Common myeloid progenitor, CD34-positive (primary cell): ENCODE data around the gene SFTPA2.
"Not testable (repeated sequence)": the region's sequence is repeated elsewhere in the genome, so short reads cannot be mapped to it uniquely, and the experiment has no call there.

Source experiments
- CTCF ChIA-PET: fragments of 350-600 bp; sonication (Branson Sonifier 250); formaldehyde crosslinking; loops from one replicate; lab custom pipeline; 2021; ENCODE audit warnings: antibody characterized with exemption; lab: Charles Lee
- POLR2A ChIA-PET: fragments of 350-600 bp; sonication (Branson Sonifier 250); formaldehyde crosslinking; loops from one replicate; lab custom pipeline; 2021; ENCODE audit warnings: antibody characterized with exemption; lab: Charles Lee
- DNase-seq, 3 donors: peaks; one replicate each; pipeline versions ENCODE4 v3.0.0 to v3.0.0-alpha.2; 2013
- H3K27ac ChIP-seq, 2 experiments: 1 replicate in 1 of 2; 2 replicates in 1 of 2; pipeline ENCODE4 v1.7.0; 2013; ENCODE audit warnings: inconsistent platforms in 2 of 2, low read length in 2 of 2, mild to moderate bottlenecking in 2 of 2, low read depth in 1 of 2, moderate library complexity in 1 of 2; ENCODE audit not compliant: severe bottlenecking in 2 of 2, insufficient read depth in 1 of 2, poor library complexity in 1 of 2
- H3K27me3 ChIP-seq, 5 experiments: replicated peaks in 2 of 5; 1 replicate in 3 of 5; 2 replicates in 2 of 5; pipeline versions ENCODE4 v1.6.1 to v1.7.0; 2013; ENCODE audit warnings: low read length in 4 of 5, mild to moderate bottlenecking in 2 of 5, moderate library complexity in 2 of 5, inconsistent platforms in 1 of 5; ENCODE audit not compliant: insufficient read depth in 5 of 5, control insufficient read depth in 4 of 5
- H3K36me3 ChIP-seq, 4 experiments: 1 replicate in 2 of 4; 2 replicates in 2 of 4; pipeline versions ENCODE4 v1.6.1 to v1.7.0; 2013; ENCODE audit warnings: low read length in 3 of 4, control low read depth in 1 of 4, mild to moderate bottlenecking in 1 of 4; ENCODE audit not compliant: control insufficient read depth in 4 of 4, insufficient read depth in 4 of 4
- H3K4me1 ChIP-seq, 4 experiments: 1 replicate in 3 of 4; 2 replicates in 1 of 4; pipeline versions ENCODE4 v1.6.1 to v1.7.1; 2013; ENCODE audit warnings: low read length in 3 of 4, mild to moderate bottlenecking in 3 of 4, control low read depth in 1 of 4, inconsistent platforms in 1 of 4, moderate library complexity in 1 of 4; ENCODE audit not compliant: control insufficient read depth in 4 of 4, insufficient read depth in 4 of 4; ENCODE audit errors: control extremely low read depth in 1 of 4
- H3K4me3 ChIP-seq, 7 experiments: 1 replicate in 4 of 7; 2 replicates in 3 of 7; pipeline versions ENCODE4 v1.5.1 to v1.7.0; 2013; ENCODE audit warnings: mild to moderate bottlenecking in 7 of 7, low read length in 6 of 7, moderate library complexity in 6 of 7, inconsistent platforms in 2 of 7, low read depth in 2 of 7, control low read depth in 1 of 7; ENCODE audit not compliant: insufficient read depth in 4 of 7, control insufficient read depth in 1 of 7; ENCODE audit errors: extremely low read depth in 1 of 7
- H3K9me3 ChIP-seq, 5 experiments: 1 replicate in 4 of 5; 2 replicates in 1 of 5; pipeline versions ENCODE4 v1.6.1 to v1.7.1; 2013; ENCODE audit warnings: low read length in 4 of 5, mild to moderate bottlenecking in 2 of 5, inconsistent platforms in 1 of 5, low read depth in 1 of 5, moderate library complexity in 1 of 5; ENCODE audit not compliant: control insufficient read depth in 4 of 5, insufficient read depth in 2 of 5; ENCODE audit errors: control extremely low read depth in 1 of 5
- WGBS: methylation state at CpG from one replicate; pipeline ENCODE4 v1.1.5; 2013; ENCODE audit not compliant: insufficient coverage; 5-methylcytosine and 5-hydroxymethylcytosine counted together

Gene SFTPA2

DNA sequence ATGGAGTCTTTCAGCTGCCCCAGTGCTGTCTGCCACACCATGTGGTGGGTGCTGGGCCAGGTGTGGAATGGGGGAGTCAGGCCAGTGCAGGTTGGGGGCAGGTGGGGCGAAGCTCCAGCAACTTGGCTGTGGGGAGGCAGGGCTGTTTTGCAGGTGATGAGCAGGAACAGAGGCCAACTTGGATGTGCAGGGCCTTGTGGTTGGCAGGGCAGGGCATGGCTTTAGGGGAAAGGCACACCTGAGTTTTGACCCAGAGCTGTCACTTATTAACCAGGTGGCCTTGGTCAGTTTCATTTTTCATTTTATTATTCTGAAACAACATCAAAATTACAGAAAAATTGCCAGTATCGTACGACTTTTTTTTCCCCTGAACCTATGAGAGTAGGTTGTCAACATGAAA, 1.1 kb upstream of the SFTPA2 start:
- no peak for DNase-seq
- no peaks in the 10 kb centered on the region for H3K9me3 ChIP-seq
- WGBS: 100% methylated on average over 3 of the region's 3 CpGs
- no peak overlapping the region for H3K4me3 ChIP-seq
- no peaks in the 10 kb centered on the region for H3K36me3 ChIP-seq
- no peak overlapping the region for H3K27ac ChIP-seq
- POLR2A ChIA-PET: no interaction called here
- CTCF ChIA-PET: interaction anchor here (1.4 kb wide), 1 partner anchor 368 kb away, joined by 3 read pairs; no protein-coding TSS in a partner anchor
- peaks cover 0 to 7% (median 0%) of the 10 kb centered on the region in 5 experiments for H3K27me3 ChIP-seq
- peaks cover 0 to 7% (median 6%) of the 10 kb centered on the region in 4 experiments for H3K4me1 ChIP-seq

DNA sequence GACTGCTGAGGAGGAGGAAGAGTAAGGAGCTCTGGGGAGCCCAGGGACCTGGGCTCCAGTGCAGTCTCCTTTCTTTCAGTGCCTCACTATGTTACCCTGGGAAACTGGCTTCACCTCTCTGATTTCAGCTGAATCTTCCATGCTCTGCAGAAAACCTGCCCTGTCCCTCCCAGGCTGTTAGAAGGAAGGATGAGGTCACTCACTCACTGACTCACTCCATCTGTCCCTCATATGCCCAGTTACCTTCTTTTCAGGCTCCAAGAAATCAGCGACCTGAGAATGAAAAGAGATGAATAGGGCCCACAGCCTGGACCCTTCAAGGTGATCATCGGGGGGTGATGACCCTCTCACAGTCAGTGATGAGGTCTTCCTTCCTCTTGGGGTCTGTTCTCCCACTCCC, 481 bp downstream of the SFTPA2 start:
- no peak overlapping the region for H3K27ac ChIP-seq
- 100% methylated on average over 2 of the region's 2 CpGs for WGBS
- H3K9me3 ChIP-seq: no peaks in the 10 kb centered on the region
- peaks cover 0 to 7% (median 0%) of the 10 kb centered on the region in 5 experiments for H3K27me3 ChIP-seq
- no peaks in the 10 kb centered on the region for H3K36me3 ChIP-seq
- POLR2A ChIA-PET: no interaction called here
- no peak overlapping the region for H3K4me3 ChIP-seq
- no peak for DNase-seq
- peaks cover 0 to 7% (median 6%) of the 10 kb centered on the region in 4 experiments for H3K4me1 ChIP-seq
- CTCF ChIA-PET: interaction anchor here (1.4 kb wide), 1 partner anchor 369 kb away, joined by 3 read pairs; no protein-coding TSS in a partner anchor

DNA sequence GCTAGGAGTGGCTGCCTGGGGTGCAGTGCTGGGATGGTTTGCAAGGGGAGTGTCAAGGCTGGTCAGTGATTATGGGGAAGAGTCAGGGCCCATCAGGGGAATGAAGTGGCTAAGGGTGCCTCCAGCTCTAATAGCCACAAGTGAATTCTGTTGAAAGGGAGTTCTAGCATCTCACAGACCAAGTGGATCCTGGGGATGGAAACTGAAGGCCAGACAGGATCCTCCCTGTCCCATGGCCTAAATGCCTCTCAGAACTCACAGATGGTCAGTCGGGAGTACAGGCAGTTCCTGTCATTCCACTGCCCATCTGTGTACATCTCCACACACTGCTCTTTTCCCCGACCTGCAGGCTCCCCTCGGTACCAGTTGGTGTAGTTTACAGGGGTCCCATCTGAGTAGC, 3.2 kb downstream of the SFTPA2 start:
- H3K27ac ChIP-seq, H3K4me1 ChIP-seq, POLR2A ChIA-PET, H3K27me3 ChIP-seq, H3K36me3 ChIP-seq, DNase-seq, CTCF ChIA-PET, H3K4me3 ChIP-seq, H3K9me3 ChIP-seq: not testable (repeated sequence)
- no CpG with 5 or more reads among the region's 3 CpGs for WGBS

DNA sequence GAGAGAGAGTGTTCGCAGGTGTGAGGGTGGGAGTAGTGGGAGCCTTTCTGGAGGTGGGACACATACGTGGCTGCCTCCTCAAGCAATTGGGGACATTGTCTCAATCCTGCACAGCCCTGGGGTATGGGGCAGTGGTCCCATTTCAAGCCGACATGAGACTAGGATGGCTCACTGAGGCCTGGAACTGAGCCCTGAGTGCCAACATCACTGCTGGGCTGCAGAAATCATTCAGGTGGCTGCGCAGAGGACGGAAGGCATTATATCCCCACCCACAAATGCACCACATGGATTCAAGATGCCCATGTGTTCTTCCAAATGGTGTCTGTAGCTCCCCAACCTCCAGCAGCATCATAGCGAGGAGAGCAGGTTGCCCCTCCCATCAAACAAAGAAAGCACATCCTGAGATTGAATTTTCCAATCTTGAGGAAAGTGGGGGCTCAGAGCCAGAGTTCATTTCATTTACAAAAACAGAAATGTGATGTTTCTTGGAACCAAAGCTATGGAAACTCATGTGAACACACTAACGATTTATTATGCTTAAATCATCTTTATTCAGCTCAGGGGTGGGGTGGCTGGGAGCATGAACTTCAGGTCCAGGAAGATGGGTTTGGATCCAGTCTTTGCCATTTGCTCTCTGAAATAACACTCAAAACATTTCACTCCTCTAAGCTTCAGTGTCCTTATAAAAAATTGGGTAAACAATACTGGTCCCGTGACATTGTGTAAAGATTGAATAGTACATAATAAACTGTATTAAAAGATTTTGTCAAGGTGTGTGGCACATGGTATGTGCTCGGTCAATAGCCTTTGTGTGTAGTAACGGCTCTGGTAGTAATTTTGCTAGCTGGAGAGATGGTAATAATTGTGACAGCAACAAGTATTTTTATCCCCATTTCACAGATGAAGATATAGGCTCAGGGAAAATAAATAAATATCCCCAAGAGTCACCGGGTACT, 4.6 kb downstream of the SFTPA2 start:
- ChIA-PET CTCF (no interaction called here), POLR2A (no interaction called here)
- Histone ChIP-seq H3K36me3 (no peaks in the 10 kb centered on the region), H3K27me3 (peaks cover 0 to 6% (median 0%) of the 10 kb centered on the region in 5 experiments), H3K27ac (no peak overlapping the region), H3K4me3 (no peak overlapping the region), H3K9me3 (no peaks in the 10 kb centered on the region), H3K4me1 (no peaks in the 10 kb centered on the region)
- 93% methylated on average over 6 of the region's 11 CpGs for WGBS
- DNase-seq: no peak

DNA sequence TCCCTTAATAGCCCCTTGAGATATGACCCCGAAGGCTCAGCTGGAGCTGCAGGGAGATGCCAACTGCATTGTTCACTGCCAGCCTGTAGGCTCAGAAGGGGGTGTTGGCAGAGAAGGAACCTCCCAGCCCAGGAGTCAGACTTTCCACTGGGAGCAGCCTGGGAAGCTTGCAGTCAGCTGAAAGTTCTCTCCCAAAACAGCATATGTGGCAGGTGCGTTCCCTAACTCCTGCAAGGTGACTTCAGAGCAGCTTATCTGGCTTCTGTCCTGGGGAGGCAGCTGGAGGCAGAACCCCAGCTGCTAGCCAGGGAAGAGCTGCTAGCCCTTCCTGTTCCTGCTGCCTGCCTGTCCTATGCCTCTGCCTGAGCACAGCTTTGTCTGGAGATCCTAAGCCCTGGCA, 8.1 kb downstream of the SFTPA2 start:
- WGBS: 100% methylated on average over 1 of the region's 2 CpGs
- POLR2A ChIA-PET: interaction anchor here (0.7 kb wide), 1 partner anchor 11 kb away, joined by 3 read pairs; no protein-coding TSS in a partner anchor
- H3K27ac ChIP-seq: no peak overlapping the region

DNA sequence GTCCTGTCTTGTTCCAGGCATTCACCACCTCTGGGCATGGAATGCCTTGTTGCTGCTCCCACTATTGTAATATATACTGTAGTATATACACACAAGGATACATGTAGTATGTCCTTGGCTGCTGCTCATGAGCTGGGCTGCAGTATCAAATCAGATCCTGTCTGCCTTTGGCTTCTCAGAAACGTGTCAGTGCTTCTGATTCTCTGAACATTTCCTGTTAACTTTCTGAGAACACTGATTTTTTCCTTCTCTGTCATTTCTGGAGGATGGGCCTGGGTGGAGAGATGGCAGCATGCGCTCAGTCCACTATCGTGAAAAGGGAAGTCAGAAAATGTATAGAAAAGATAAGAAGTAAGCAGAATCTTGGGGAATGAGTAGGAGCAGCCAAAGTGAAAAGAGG, 12.2 kb downstream of the SFTPA2 start:
- no peaks in the 10 kb centered on the region for H3K36me3 ChIP-seq
- ChIA-PET POLR2A (no interaction called here), CTCF (no interaction called here)
- peaks cover 0 to 3% (median 0%) of the 10 kb centered on the region in 5 experiments for H3K27me3 ChIP-seq
- DNase-seq: peak in 2 of 3 donors; percentile 10 to 21
- H3K9me3 ChIP-seq: peaks cover 0 to 5% (median 0%) of the 10 kb centered on the region in 5 experiments
- no peak overlapping the region for H3K4me3 ChIP-seq
- 2% methylated on average over 3 of the region's 3 CpGs for WGBS
- no peaks in the 10 kb centered on the region for H3K4me1 ChIP-seq
- H3K27ac ChIP-seq: no peak overlapping the region

More for the DNA sequence above, 8.1 kb downstream of the SFTPA2 start:
- Histone ChIP-seq H3K36me3 (no peaks in the 10 kb centered on the region), H3K4me1 (no peaks in the 10 kb centered on the region), H3K9me3 (no peaks in the 10 kb centered on the region), H3K27me3 (peaks cover 0 to 3% (median 0%) of the 10 kb centered on the region in 5 experiments), H3K4me3 (no peak overlapping the region)
- CTCF ChIA-PET: interaction anchor here (2.6 kb wide), 1 partner anchor 11 kb away, joined by 14 read pairs; no protein-coding TSS in a partner anchor
- no peak for DNase-seq

DNA sequence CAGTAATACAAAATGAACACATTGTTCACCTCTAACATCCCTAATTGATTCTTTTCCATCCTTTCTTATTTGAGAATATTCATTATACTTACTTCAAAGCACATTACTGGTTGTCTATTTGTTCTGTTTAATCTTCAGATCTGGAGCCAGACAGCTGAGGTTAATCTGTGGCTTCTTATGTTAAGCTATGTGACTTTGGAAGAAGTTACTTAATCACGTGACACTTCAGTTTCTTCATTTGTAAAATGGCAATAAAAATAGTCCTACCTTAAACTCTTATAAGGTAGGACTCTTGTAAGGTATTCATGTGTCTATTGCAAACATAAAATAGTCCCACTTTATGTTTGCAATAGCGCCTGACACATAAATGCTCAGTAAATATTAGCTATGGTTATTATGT, 13.1 kb downstream of the SFTPA2 start:
- H3K9me3 ChIP-seq, H3K27me3 ChIP-seq, H3K27ac ChIP-seq, H3K36me3 ChIP-seq, POLR2A ChIA-PET, H3K4me1 ChIP-seq, H3K4me3 ChIP-seq, DNase-seq, CTCF ChIA-PET: not testable (repeated sequence)
- WGBS: no CpG with 5 or more reads among the region's 2 CpGs
